ENCODE data around the gene PROSER2.

PROSER2 gene

DNA sequence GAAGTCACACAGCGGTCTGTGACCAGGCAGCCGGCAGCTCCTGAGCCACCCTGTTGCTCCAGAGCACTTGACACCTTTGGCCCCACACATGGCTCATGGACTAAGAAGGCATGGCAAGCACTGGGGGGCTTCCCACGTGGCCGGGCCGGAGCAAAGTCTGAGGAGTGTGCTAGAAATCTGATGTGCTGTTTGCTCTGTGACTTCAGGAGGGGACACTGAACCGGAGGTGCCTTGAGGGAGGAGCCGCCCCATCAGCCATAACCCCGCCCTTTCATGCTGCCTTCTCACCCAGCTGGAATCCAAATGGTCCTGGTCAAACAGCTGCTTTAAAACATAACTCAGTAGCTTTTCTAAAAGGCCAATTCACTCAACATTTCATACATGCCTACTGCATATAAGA lies 33.5 kb downstream of the PROSER2 start:
- TF ChIP-seq, protein P1, sequence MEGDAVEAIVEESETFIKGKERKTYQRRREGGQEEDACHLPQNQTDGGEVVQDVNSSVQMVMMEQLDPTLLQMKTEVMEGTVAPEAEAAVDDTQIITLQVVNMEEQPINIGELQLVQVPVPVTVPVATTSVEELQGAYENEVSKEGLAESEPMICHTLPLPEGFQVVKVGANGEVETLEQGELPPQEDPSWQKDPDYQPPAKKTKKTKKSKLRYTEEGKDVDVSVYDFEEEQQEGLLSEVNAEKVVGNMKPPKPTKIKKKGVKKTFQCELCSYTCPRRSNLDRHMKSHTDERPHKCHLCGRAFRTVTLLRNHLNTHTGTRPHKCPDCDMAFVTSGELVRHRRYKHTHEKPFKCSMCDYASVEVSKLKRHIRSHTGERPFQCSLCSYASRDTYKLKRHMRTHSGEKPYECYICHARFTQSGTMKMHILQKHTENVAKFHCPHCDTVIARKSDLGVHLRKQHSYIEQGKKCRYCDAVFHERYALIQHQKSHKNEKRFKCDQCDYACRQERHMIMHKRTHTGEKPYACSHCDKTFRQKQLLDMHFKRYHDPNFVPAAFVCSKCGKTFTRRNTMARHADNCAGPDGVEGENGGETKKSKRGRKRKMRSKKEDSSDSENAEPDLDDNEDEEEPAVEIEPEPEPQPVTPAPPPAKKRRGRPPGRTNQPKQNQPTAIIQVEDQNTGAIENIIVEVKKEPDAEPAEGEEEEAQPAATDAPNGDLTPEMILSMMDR (IDR thresholded peaks at IDR 0.05; ENCODE audit: control insufficient read depth, insufficient read depth, low read depth, low read length, missing control alignments) = no peak

DNA sequence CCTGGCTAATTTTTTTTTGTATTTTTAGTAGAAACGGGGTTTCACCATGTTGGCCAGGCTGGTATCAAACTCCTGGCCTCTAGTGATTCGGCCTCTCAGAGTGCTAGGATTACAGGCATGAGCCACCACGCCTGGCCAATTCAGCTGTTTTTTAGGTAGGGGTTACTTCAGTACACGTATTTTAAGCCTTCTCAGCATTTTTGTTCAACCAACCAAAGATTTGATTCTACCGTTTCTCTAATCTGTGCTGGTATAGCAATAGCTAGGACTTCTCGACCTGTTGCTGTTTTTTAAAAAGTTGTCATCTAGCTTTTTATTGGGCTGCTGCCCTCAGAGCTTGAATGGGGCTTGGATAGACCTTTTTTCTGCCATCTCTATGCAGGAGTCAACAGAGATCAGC lies 34.9 kb downstream of the PROSER2 start:
- TF ChIP-seq, protein P1 (IDR thresholded peaks at IDR 0.05; ENCODE audit: control insufficient read depth, insufficient read depth, low read depth, low read length, missing control alignments) = no peak
- DNase-seq (ENCODE audit: low read depth) = no peak
- no peak overlapping the region for H3K4me3 ChIP-seq (ENCODE audit: control insufficient read depth, low read depth, low read length)

More for the DNA sequence above, 33.5 kb downstream of the PROSER2 start:
- DNase-seq (ENCODE audit: low read depth) = no peak
- no peak overlapping the region for H3K4me3 ChIP-seq (ENCODE audit: control insufficient read depth, low read depth, low read length)

DNA sequence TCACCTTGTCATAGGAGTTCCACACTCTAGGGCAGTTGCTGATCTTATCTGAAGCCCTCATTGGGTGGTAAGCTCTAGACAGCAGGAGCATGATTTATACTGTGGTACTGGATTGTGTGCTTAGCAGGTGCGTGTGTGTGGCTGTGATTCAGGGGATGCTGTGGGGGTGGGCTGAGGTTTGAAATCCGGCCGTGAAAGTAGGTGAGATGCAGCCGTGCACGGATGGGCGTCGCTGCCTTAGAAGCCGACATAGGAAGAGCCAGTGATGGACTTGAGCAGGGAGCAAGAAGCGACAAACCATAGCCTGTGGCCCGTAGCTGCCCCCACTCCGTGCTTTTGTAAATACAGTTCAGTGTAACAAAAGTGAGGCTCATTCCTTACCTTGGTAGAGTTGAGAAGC lies 38.2 kb downstream of the PROSER2 start:
- H3K4me3 ChIP-seq (ENCODE audit: control insufficient read depth, low read depth, low read length) = no peak overlapping the region
- DNase-seq (ENCODE audit: low read depth) = no peak

DNA sequence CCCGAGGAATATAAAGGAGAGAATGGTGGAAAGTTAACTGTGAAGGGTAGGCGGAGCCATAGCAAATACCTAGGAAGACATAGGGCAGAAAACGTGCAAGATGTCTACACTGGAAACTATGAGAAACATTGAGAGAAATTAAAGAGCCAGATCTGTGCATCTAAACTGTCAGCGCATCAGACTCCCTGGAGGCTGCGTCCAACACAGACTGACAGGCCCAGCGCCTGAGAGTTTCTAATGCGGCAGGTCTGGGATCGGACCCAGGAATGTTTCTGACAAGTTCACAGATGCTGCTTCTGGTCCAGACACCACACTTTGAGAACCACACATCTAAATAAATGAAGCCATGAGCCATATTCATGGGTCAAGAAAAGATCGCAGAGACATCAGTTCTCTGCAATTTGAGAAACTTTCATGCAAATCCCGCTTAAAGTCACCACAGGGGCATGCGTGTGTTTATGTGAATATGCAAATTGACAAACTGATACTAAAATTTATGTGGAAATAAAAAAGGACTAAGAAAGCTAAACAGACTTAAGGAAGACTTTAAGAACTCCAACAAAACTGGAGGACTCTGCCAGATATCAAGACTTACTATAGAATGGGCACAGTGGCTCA lies 38.8 kb downstream of the PROSER2 start:
- H3K4me3 ChIP-seq (ENCODE audit: control insufficient read depth, low read depth, low read length) = no peak overlapping the region
- TF ChIP-seq, protein P1 (IDR thresholded peaks at IDR 0.05; ENCODE audit: control insufficient read depth, insufficient read depth, low read depth, low read length, missing control alignments) = no peak
- no peak for DNase-seq (ENCODE audit: low read depth)

More for the DNA sequence above, 38.2 kb downstream of the PROSER2 start:
- TF ChIP-seq, protein P1 (IDR thresholded peaks at IDR 0.05; ENCODE audit: control insufficient read depth, insufficient read depth, low read depth, low read length, missing control alignments) = no peak

DNA sequence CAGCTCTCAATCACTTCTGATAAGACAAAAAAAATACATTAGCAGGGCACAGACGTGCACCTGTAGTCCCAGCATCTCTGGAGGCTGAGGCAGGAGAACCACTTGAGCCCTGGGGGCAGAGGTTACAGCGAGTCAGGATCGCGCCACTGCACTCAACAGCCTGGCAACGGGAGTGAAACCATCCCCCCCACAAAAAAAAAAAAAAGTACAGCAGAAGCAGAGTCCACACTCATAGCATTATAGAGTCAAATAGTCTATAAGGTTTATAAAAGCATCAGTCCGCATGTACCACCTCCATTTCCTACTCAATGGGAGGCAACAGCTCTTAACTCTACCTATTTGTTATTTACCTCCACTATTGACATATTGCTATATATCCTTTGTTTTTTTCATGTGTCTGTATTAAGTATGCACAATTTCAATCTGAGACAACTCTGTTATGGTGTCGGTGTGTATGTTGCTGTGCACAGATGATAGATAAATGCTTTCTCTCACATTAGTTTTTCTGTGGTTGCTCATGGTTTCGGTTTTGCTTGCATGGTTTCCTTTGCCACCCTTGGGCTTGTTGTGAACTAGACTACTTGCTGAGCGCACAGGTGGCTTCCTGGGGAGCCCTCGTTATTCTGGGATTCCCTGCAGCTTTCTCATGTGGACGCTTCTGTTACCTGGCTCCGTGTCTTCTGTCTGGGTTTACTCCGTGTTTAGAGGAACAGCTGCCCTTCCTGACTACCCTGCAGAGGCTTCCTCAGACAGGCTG lies 40.4 kb downstream of the PROSER2 start:
- no peak overlapping the region for H3K4me3 ChIP-seq (ENCODE audit: control insufficient read depth, low read depth, low read length)
- DNase-seq (ENCODE audit: low read depth) = no peak
- TF ChIP-seq, protein P1 (IDR thresholded peaks at IDR 0.05; ENCODE audit: control insufficient read depth, insufficient read depth, low read depth, low read length, missing control alignments) = no peak

DNA sequence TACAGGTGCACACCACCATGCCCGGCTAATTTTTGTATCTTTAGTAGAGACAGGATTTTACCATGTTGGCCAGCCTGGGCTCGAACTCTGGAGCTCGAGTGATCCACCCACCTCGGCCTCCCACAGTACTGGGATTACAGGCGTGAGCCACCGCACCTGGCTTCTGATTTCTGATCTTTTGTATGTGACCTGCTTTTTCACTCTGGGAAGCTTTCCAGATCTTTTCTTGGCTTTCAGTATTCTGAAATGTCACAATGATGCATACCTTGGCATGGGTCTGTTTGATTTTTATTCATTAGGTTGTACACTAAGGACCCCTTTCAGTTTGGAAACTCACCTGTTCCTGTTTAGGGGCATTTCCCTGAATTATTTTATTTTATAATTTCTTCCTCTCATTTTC lies 41.6 kb downstream of the PROSER2 start:
- no peak for DNase-seq (ENCODE audit: low read depth)
- TF ChIP-seq, protein P1 (IDR thresholded peaks at IDR 0.05; ENCODE audit: control insufficient read depth, insufficient read depth, low read depth, low read length, missing control alignments) = no peak
- no peak overlapping the region for H3K4me3 ChIP-seq (ENCODE audit: control insufficient read depth, low read depth, low read length)
